ENCODE measurements around the gene MYOG. TPM values are rescaled to one million over a fixed set of nuclear protein-coding genes. Genes with fewer than 3 reads are reported as not detected.

Gene MYOG
- total and polyA plus RNA-seq, 2 experiments from 2014 or later: not detected

- TF ChIP-seq JUNB (IDR thresholded peaks at IDR 0.05; ENCODE audit: unreplicated experiment) (no peak), STAT1 (IDR thresholded peaks at IDR 0.05; ENCODE audit: unreplicated experiment) (no peak), CREB1 (CRISPR knock-in tag; IDR thresholded peaks at IDR 0.05; ENCODE audit: low read depth) (no peak), EZH2 (IDR thresholded peaks at IDR 0.05; ENCODE audit: low read depth, unreplicated experiment) (no peak), CTCF (conservative IDR thresholded peaks at IDR 0.05; ENCODE audit: low read depth in 2 of 2) (no peak), REST (IDR thresholded peaks at IDR 0.05; ENCODE audit: unreplicated experiment) (no peak), NANOG (IDR thresholded peaks at IDR 0.05; ENCODE audit: borderline replicate concordance) (no peak), ZNF331 (CRISPR knock-in tag; IDR thresholded peaks at IDR 0.05; ENCODE audit: low read depth) (no peak), EZH2phosphoT487 (IDR thresholded peaks at IDR 0.05; ENCODE audit: unreplicated experiment) (no peak)
- TF ChIP-seq, protein P1, sequence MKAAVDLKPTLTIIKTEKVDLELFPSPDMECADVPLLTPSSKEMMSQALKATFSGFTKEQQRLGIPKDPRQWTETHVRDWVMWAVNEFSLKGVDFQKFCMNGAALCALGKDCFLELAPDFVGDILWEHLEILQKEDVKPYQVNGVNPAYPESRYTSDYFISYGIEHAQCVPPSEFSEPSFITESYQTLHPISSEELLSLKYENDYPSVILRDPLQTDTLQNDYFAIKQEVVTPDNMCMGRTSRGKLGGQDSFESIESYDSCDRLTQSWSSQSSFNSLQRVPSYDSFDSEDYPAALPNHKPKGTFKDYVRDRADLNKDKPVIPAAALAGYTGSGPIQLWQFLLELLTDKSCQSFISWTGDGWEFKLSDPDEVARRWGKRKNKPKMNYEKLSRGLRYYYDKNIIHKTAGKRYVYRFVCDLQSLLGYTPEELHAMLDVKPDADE (IDR thresholded peaks at IDR 0.05): no peak
Measured at GRCh38 chr1:203073469-203073868, 12.3 kb downstream of the MYOG start (continued).

GRCh38 chr1:203072911-203073310 is 12.9 kb downstream of the MYOG start:
- peaks cover 44% of the 10 kb centered on the region for H3K27me3 ChIP-seq (ENCODE audit: insufficient read depth)
- H3K27me3 Mint-ChIP-seq (ENCODE audit: insufficient read depth, low read depth, poor library complexity): peaks cover 29% of the 10 kb centered on the region
- peaks cover 11% of the 10 kb centered on the region for H3K4me1 Mint-ChIP-seq

More at GRCh38 chr1:203072911-203073310, 12.9 kb downstream of the MYOG start:
- TF ChIP-seq CREB1 (CRISPR knock-in tag; IDR thresholded peaks at IDR 0.05; ENCODE audit: low read depth) (no peak), NANOG (IDR thresholded peaks at IDR 0.05; ENCODE audit: borderline replicate concordance) (no peak), STAT1 (IDR thresholded peaks at IDR 0.05; ENCODE audit: unreplicated experiment) (no peak), EZH2phosphoT487 (IDR thresholded peaks at IDR 0.05; ENCODE audit: unreplicated experiment) (no peak), EZH2 (IDR thresholded peaks at IDR 0.05; ENCODE audit: low read depth, unreplicated experiment) (no peak), JUNB (IDR thresholded peaks at IDR 0.05; ENCODE audit: unreplicated experiment) (no peak), POLR2AphosphoS5 (IDR thresholded peaks at IDR 0.05; ENCODE audit: low read depth) (no peak)
- TF ChIP-seq, protein P2, sequence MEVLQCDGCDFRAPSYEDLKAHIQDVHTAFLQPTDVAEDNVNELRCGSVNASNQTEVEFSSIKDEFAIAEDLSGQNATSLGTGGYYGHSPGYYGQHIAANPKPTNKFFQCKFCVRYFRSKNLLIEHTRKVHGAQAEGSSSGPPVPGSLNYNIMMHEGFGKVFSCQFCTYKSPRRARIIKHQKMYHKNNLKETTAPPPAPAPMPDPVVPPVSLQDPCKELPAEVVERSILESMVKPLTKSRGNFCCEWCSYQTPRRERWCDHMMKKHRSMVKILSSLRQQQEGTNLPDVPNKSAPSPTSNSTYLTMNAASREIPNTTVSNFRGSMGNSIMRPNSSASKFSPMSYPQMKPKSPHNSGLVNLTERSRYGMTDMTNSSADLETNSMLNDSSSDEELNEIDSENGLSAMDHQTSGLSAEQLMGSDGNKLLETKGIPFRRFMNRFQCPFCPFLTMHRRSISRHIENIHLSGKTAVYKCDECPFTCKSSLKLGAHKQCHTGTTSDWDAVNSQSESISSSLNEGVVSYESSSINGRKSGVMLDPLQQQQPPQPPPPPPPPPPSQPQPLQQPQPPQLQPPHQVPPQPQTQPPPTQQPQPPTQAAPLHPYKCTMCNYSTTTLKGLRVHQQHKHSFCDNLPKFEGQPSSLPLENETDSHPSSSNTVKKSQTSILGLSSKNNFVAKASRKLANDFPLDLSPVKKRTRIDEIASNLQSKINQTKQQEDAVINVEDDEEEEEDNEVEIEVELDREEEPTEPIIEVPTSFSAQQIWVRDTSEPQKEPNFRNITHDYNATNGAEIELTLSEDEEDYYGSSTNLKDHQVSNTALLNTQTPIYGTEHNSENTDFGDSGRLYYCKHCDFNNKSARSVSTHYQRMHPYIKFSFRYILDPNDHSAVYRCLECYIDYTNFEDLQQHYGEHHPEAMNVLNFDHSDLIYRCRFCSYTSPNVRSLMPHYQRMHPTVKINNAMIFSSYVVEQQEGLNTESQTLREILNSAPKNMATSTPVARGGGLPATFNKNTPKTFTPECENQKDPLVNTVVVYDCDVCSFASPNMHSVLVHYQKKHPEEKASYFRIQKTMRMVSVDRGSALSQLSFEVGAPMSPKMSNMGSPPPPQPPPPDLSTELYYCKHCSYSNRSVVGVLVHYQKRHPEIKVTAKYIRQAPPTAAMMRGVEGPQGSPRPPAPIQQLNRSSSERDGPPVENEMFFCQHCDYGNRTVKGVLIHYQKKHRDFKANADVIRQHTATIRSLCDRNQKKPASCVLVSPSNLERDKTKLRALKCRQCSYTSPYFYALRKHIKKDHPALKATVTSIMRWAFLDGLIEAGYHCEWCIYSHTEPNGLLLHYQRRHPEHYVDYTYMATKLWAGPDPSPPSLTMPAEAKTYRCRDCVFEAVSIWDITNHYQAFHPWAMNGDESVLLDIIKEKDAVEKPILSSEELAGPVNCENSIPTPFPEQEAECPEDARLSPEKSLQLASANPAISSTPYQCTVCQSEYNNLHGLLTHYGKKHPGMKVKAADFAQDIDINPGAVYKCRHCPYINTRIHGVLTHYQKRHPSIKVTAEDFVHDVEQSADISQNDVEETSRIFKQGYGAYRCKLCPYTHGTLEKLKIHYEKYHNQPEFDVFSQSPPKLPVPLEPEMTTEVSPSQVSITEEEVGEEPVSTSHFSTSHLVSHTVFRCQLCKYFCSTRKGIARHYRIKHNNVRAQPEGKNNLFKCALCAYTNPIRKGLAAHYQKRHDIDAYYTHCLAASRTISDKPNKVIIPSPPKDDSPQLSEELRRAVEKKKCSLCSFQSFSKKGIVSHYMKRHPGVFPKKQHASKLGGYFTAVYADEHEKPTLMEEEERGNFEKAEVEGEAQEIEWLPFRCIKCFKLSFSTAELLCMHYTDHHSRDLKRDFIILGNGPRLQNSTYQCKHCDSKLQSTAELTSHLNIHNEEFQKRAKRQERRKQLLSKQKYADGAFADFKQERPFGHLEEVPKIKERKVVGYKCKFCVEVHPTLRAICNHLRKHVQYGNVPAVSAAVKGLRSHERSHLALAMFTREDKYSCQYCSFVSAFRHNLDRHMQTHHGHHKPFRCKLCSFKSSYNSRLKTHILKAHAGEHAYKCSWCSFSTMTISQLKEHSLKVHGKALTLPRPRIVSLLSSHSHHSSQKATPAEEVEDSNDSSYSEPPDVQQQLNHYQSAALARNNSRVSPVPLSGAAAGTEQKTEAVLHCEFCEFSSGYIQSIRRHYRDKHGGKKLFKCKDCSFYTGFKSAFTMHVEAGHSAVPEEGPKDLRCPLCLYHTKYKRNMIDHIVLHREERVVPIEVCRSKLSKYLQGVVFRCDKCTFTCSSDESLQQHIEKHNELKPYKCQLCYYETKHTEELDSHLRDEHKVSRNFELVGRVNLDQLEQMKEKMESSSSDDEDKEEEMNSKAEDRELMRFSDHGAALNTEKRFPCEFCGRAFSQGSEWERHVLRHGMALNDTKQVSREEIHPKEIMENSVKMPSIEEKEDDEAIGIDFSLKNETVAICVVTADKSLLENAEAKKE (CRISPR knock-in tag; IDR thresholded peaks at IDR 0.05): no peak
- no peaks in the 10 kb centered on the region for H3K9me2 ChIP-seq (ENCODE audit: insufficient read depth)
- ATAC-seq: no peak
- H3K4me1 ChIP-seq (ENCODE audit: insufficient read depth): no peaks in the 10 kb centered on the region; the same call in 1 of the 2 replicates
- H3K9me3 Mint-ChIP-seq: no peaks in the 10 kb centered on the region
- H3F3A ChIP-seq (replicated peaks; ENCODE audit: low read depth): no peaks in the 10 kb centered on the region
- H3K4me3 Mint-ChIP-seq: no peak overlapping the region
- H3K4me3 ChIP-seq: no peak overlapping the region
- H3K4me2 ChIP-seq: no peak overlapping the region
- no peaks in the 10 kb centered on the region for H4K20me1 ChIP-seq (replicated peaks; ENCODE audit: insufficient read depth)
- no peak overlapping the region for H3K27ac Mint-ChIP-seq
- no peaks in the 10 kb centered on the region; the same call in 1 of the 3 replicates for H3K36me3 Mint-ChIP-seq (ENCODE audit: low read depth)
- no peaks in the 10 kb centered on the region for H3K36me3 ChIP-seq (ENCODE audit: insufficient read depth)
- no peak overlapping the region for H2AFZ ChIP-seq
- H3K79me2 ChIP-seq (replicated peaks; ENCODE audit: insufficient read depth): no peaks in the 10 kb centered on the region
- DNase-seq (ENCODE audit: low spot score): no peak
- H3K27ac ChIP-seq (ENCODE audit: low read depth): no peak overlapping the region
